Small intestine (tissue), 7 donors: Measurements from ENCODE around the gene ERMARD. TPM values are rescaled to one million over a fixed set of nuclear protein-coding genes. Genes with fewer than 3 reads are reported as not detected.

Experiments
- DNase-seq, 2 donors: peaks; one replicate each; pipeline versions ENCODE4 v3.0.0 to v3.0.0-alpha.2; 2013
- FAIRE-seq: peaks from 2 replicates; lab custom pipeline; 2012; peaks lifted over from hg19 to GRCh38; lab: Jason Lieb, UNC
- H3K27ac ChIP-seq, 3 donors: one replicate each; pipeline ENCODE4 v1.5.1; 2013; ENCODE audit warnings: low read length in 2 of 3, mild to moderate bottlenecking in 2 of 3, control low read depth in 1 of 3, inconsistent platforms in 1 of 3, low read depth in 1 of 3, moderate library complexity in 1 of 3
- H3K27me3 ChIP-seq, 3 donors: one replicate each; pipeline ENCODE4 v1.6.1; 2013; ENCODE audit warnings: low read length in 3 of 3, inconsistent platforms in 1 of 3; ENCODE audit not compliant: control insufficient read depth in 3 of 3, insufficient read depth in 3 of 3
- H3K36me3 ChIP-seq, 3 donors: one replicate each; pipeline ENCODE4 v1.6.1; 2013; ENCODE audit warnings: low read length in 3 of 3, inconsistent platforms in 1 of 3, low read depth in 1 of 3, mild to moderate bottlenecking in 1 of 3, moderate library complexity in 1 of 3; ENCODE audit not compliant: control insufficient read depth in 3 of 3, insufficient read depth in 2 of 3
- H3K4me1 ChIP-seq, 3 donors: one replicate each; pipeline ENCODE4 v1.6.1; 2013; ENCODE audit warnings: low read length in 2 of 3, inconsistent platforms in 1 of 3, low read depth in 1 of 3, mild to moderate bottlenecking in 1 of 3, moderate library complexity in 1 of 3; ENCODE audit not compliant: control insufficient read depth in 3 of 3, insufficient read depth in 2 of 3
- H3K4me3 ChIP-seq, 3 donors: one replicate each; pipeline ENCODE4 v1.5.1; 2013; ENCODE audit warnings: low read length in 3 of 3, control low read depth in 1 of 3, inconsistent platforms in 1 of 3, low read depth in 1 of 3, mild to moderate bottlenecking in 1 of 3, moderate library complexity in 1 of 3
- H3K9me3 ChIP-seq, 2 donors: one replicate each; pipeline ENCODE4 v1.6.1; 2013; ENCODE audit warnings: low read depth in 1 of 2, low read length in 1 of 2; ENCODE audit not compliant: control insufficient read depth in 2 of 2, insufficient read depth in 1 of 2
- WGBS, 3 donors: extraction: QIAGEN DNeasy Blood & Tissue Kit; methylation state at CpG; one replicate each; pipeline ENCODE4 v1.1.7; 2013; 5-methylcytosine and 5-hydroxymethylcytosine counted together
- polyA plus RNA-seq, 4 donors: library from polyadenylated mRNA; stranded (reverse) in 3 of 4; unstranded in 1 of 4; fragments of 200-250 nt in 3 of 4; fragments of 120-200 nt in 1 of 4; gene quantifications; one replicate each; pipeline versions ENCODE4 v1.2.1 to v1.2.3, GENCODE V29; 2013
- donor health status: healthy with polysubstance abuse.
- donor health status: control.
- donor health status: control.
- donor health status: Bipolar disorder and iron deficiency.
- donor health status: healthy.

ERMARD gene
- polyA plus RNA-seq, 4 donors = 20.5 to 55.9 (median 33.6) TPM

GRCh38 chr6:169798764-169799473 is 47.5 kb downstream of the ERMARD start:
- Histone ChIP-seq H3K27ac (no peak overlapping the region), H3K36me3 (no peaks in the 10 kb centered on the region), H3K9me3 (no peaks in the 10 kb centered on the region), H3K27me3 (no peaks in the 10 kb centered on the region), H3K4me3 (no peak overlapping the region), H3K4me1 (peaks cover 0 to 44% (median 3%) of the 10 kb centered on the region in 3 donors)
- DNase-seq (no peak), FAIRE-seq (no peak)
- 78 to 84% (median 80%) methylated on average over 10 of the region's 10 CpGs for WGBS, 3 donors

- H3K4me3 ChIP-seq = no peak overlapping the region
- FAIRE-seq = no peak
- no peak overlapping the region for H3K27ac ChIP-seq
- DNase-seq = no peak
- H3K9me3 ChIP-seq = no peaks in the 10 kb centered on the region
- peaks cover 0 to 38% (median 3%) of the 10 kb centered on the region in 3 donors for H3K4me1 ChIP-seq
- H3K36me3 ChIP-seq = no peaks in the 10 kb centered on the region
- WGBS, 3 donors = 42 to 67% (median 55%) methylated on average over 7 of the region's 7 CpGs
- no peaks in the 10 kb centered on the region for H3K27me3 ChIP-seq
Measured at GRCh38 chr6:169799474-169799926, 48.1 kb downstream of the ERMARD start.

- DNase-seq (peak in 1 of 2 donors; percentile 29), FAIRE-seq (no peak)
- Histone ChIP-seq H3K9me3 (no peaks in the 10 kb centered on the region), H3K27me3 (no peaks in the 10 kb centered on the region), H3K4me3 (no peak overlapping the region), H3K36me3 (no peaks in the 10 kb centered on the region), H3K27ac (peak overlapping the region in 2 of 3 donors; percentile 30 to 72), H3K4me1 (peaks cover 0 to 32% (median 3%) of the 10 kb centered on the region in 3 donors)
- WGBS, 3 donors = 13 to 55% (median 40%) methylated on average over 9 of the region's 9 CpGs
Measured at GRCh38 chr6:169800116-169800667, 48.8 kb downstream of the ERMARD start.

- Histone ChIP-seq H3K4me1 (peaks cover 0 to 30% (median 3%) of the 10 kb centered on the region in 3 donors), H3K27ac (peak overlapping the region in 2 of 3 donors; percentile 55 to 72), H3K27me3 (peaks cover 0 to 2% (median 0%) of the 10 kb centered on the region in 3 donors), H3K36me3 (no peaks in the 10 kb centered on the region), H3K4me3 (no peak overlapping the region), H3K9me3 (no peaks in the 10 kb centered on the region)
- FAIRE-seq (no peak), DNase-seq (peak; percentile 47 to 64)
- WGBS, 3 donors = 23 to 58% (median 52%) methylated on average over 13 of the region's 13 CpGs
Measured at GRCh38 chr6:169800668-169801395, 49.4 kb downstream of the ERMARD start.

GRCh38 chr6:169801396-169802160 is 50.2 kb downstream of the ERMARD start:
- DNase-seq = no peak
- WGBS, 3 donors = 68 to 83% (median 81%) methylated on average over 31 of the region's 31 CpGs
- Histone ChIP-seq H3K27me3 (peaks cover 0 to 2% (median 0%) of the 10 kb centered on the region in 3 donors), H3K9me3 (no peaks in the 10 kb centered on the region), H3K4me3 (no peak overlapping the region), H3K36me3 (no peaks in the 10 kb centered on the region), H3K4me1 (peaks cover 0 to 30% (median 3%) of the 10 kb centered on the region in 3 donors), H3K27ac (peak overlapping the region in 2 of 3 donors; percentile 55 to 72)
- FAIRE-seq = no peak

- no peak overlapping the region for H3K4me3 ChIP-seq
- FAIRE-seq (no peak), DNase-seq (no peak)
- H3K9me3 ChIP-seq = no peaks in the 10 kb centered on the region
- no peak overlapping the region for H3K27ac ChIP-seq
- H3K27me3 ChIP-seq = peaks cover 0 to 2% (median 0%) of the 10 kb centered on the region in 3 donors
- 89 to 95% (median 94%) methylated on average over 9 of the region's 9 CpGs for WGBS, 3 donors
- H3K4me1 ChIP-seq = peaks cover 0 to 30% (median 3%) of the 10 kb centered on the region in 3 donors
- H3K36me3 ChIP-seq = no peaks in the 10 kb centered on the region
Measured at GRCh38 chr6:169802790-169803189, 51.4 kb downstream of the ERMARD start.

- FAIRE-seq = no peak
Measured at GRCh38 chr6:169803271-169803811, 51.9 kb downstream of the ERMARD start.

More at GRCh38 chr6:169803271-169803811, 51.9 kb downstream of the ERMARD start:
- Histone ChIP-seq H3K4me3 (no peak overlapping the region), H3K27ac (no peak overlapping the region), H3K36me3 (no peaks in the 10 kb centered on the region), H3K4me1 (peaks cover 0 to 30% (median 3%) of the 10 kb centered on the region in 3 donors), H3K9me3 (no peaks in the 10 kb centered on the region), H3K27me3 (peaks cover 0 to 2% (median 0%) of the 10 kb centered on the region in 3 donors)
- WGBS, 3 donors = 60 to 66% (median 61%) methylated on average over 7 of the region's 7 CpGs
- DNase-seq = no peak
